K562 (cell line): Measurements from ENCODE around the gene VSIG4. TPM values are rescaled to one million over a fixed set of nuclear protein-coding genes. Genes with fewer than 3 reads are reported as not detected.

Experiments
- ATAC-seq: fragments of 200-7000 bp; cut with Tn5 transposase; 3 replicates; pipeline ENCODE4 v1.9.1; 2020; ENCODE audit warnings: moderate library complexity
- BruUV-seq: library from RNA; stranded (reverse); fragments of 400-500 nt; replicated peaks from 2 replicates; lab custom pipeline; 2021; lab: Mats Ljungman, UMichigan
- CTCF ChIA-PET: fragments of 300-600 bp; formaldehyde crosslinking; extraction: SDS; loops from one replicate; lab custom pipeline; 2021; ENCODE audit warnings: low intra/inter-chr PET ratio; lab: Yijun Ruan, JAX
- POLR2A ChIA-PET: fragments of 300-600, 350-650 bp; sonication (Branson Sonifier 250); formaldehyde crosslinking; extraction: SDS; loops from one replicate; lab custom pipeline; 2021; ENCODE audit warnings: antibody characterized with exemption, inconsistent platforms; lab: Yijun Ruan, JAX
- DNase-seq, 4 experiments: peaks; one replicate each; pipeline versions ENCODE4 v3.0.0 to v3.0.0-alpha.2; 2011 to 2018; ENCODE audit warnings: low spot score in 3 of 4, mixed read lengths in 3 of 4; ENCODE audit errors: extremely low read depth in 1 of 4
- FAIRE-seq: peaks from 2 replicates; lab custom pipeline; 2011; peaks lifted over from hg19 to GRCh38; lab: Jason Lieb, UNC
- H2AFZ ChIP-seq: 2 replicates; pipeline ENCODE4 v1.6.0; 2011; ENCODE audit warnings: low read depth, low read length, control low read depth, inconsistent platforms
- H3K27ac ChIP-seq: fragments of 200-600 bp; 3 replicates; pipeline ENCODE4 v1.8.0; 2011; ENCODE audit warnings: low read depth, mild to moderate bottlenecking, control low read depth, inconsistent platforms, low read length, moderate library complexity, mixed read lengths; ENCODE audit errors: extremely low read depth
- H3K27me3 ChIP-seq, 2 experiments: fragments of 300-600 bp in 1 of 2; 2 replicates in 1 of 2; 3 replicates in 1 of 2; pipeline versions ENCODE4 v1.6.0 to v1.8.0; 2011; ENCODE audit warnings: inconsistent platforms in 2 of 2, low read length in 2 of 2, mild to moderate bottlenecking in 1 of 2, mixed read lengths in 1 of 2, moderate library complexity in 1 of 2; ENCODE audit not compliant: control insufficient read depth in 2 of 2, insufficient read depth in 2 of 2
- H3K36me3 ChIP-seq: fragments of 300-600 bp; 3 replicates; pipeline ENCODE4 v1.8.0; 2011; ENCODE audit warnings: mild to moderate bottlenecking, low read length, inconsistent platforms; ENCODE audit not compliant: control insufficient read depth, insufficient read depth
- H3K4me1 ChIP-seq, 2 experiments: fragments of 200-600 bp in 1 of 2; replicated peaks in 1 of 2; 2 replicates in 1 of 2; 3 replicates in 1 of 2; pipeline versions ENCODE4 v1.5.1 to v1.8.0; 2011; ENCODE audit warnings: inconsistent platforms in 2 of 2, low read length in 2 of 2, mild to moderate bottlenecking in 1 of 2, mixed read lengths in 1 of 2, moderate library complexity in 1 of 2; ENCODE audit not compliant: control insufficient read depth in 2 of 2, insufficient read depth in 2 of 2
- H3K4me2 ChIP-seq: 2 replicates; pipeline ENCODE4 v1.6.1; 2011; ENCODE audit warnings: low read length, control low read depth, inconsistent platforms, mixed read lengths; ENCODE audit not compliant: insufficient read depth
- H3K4me3 ChIP-seq: fragments of 200-600 bp; sonication (generic), shearing (Covaris generic); 2 replicates; pipeline ENCODE4 v1.5.1; 2016; ENCODE audit warnings: control low read depth, inconsistent platforms
- H3K79me2 ChIP-seq: fragments of 200-600 bp; 3 replicates; pipeline ENCODE4 v1.8.0; 2011; ENCODE audit warnings: low read length, inconsistent platforms; ENCODE audit not compliant: control insufficient read depth, insufficient read depth
- H3K9ac ChIP-seq, 2 experiments: 2 replicates each; pipeline versions ENCODE4 v1.6.0 to v1.6.1; 2011; ENCODE audit warnings: low read depth in 2 of 2, low read length in 2 of 2, control low read depth in 1 of 2, inconsistent platforms in 1 of 2, mild to moderate bottlenecking in 1 of 2, mixed read lengths in 1 of 2; ENCODE audit not compliant: insufficient read depth in 1 of 2
- H3K9me1 ChIP-seq: one replicate; pipeline ENCODE4 v1.6.0; 2011; ENCODE audit warnings: inconsistent platforms, mild to moderate bottlenecking, low read length, moderate library complexity; ENCODE audit not compliant: control insufficient read depth, insufficient read depth
- H3K9me3 ChIP-seq: replicated peaks from 2 replicates; pipeline ENCODE4 v1.5.1; 2011; ENCODE audit warnings: low read depth, low read length, inconsistent platforms; ENCODE audit not compliant: control insufficient read depth, insufficient read depth
- H4K20me1 ChIP-seq: replicated peaks from 2 replicates; pipeline ENCODE4 v1.6.1; 2011; ENCODE audit warnings: low read length, inconsistent platforms, mixed read lengths; ENCODE audit not compliant: control insufficient read depth, insufficient read depth
- BACH1 ChIP-seq: fragments of 200-800 bp; sonication (Bioruptor generic); IDR thresholded peaks from 2 replicates; pipeline ENCODE4 v1.6.1; 2016; ENCODE audit warnings: missing genetic modification characterization, missing compliant biosample characterization
- CHD4 ChIP-seq: fragments of 200-600 bp; sonication (generic); IDR thresholded peaks from 3 replicates; pipeline ENCODE4 v1.6.1; 2012; ENCODE audit warnings: low read depth, mild to moderate bottlenecking, mixed read lengths, low read length, inconsistent platforms; ENCODE audit not compliant: insufficient read depth, insufficient replicate concordance, poor library complexity, severe bottlenecking
- EP400 ChIP-seq: fragments of 450-650 bp; IDR thresholded peaks from 2 replicates; pipeline ENCODE4 v1.6.1; 2017; ENCODE audit warnings: antibody characterized with exemption, mild to moderate bottlenecking, moderate library complexity
- RBM15 ChIP-seq: fragments of 200-400 bp; formaldehyde crosslinking; IDR thresholded peaks from 2 replicates; pipeline ENCODE4 v1.6.1; 2018; ENCODE audit warnings: mild to moderate bottlenecking, low read length, moderate library complexity; ENCODE audit not compliant: insufficient read depth
- SRSF9 ChIP-seq: fragments of 200-400 bp; formaldehyde crosslinking; IDR thresholded peaks from 2 replicates; pipeline ENCODE4 v1.6.1; 2017; ENCODE audit warnings: low read depth, low read length, borderline replicate concordance
- ZNF316 ChIP-seq: fragments of 450-650 bp; IDR thresholded peaks from 2 replicates; pipeline ENCODE4 v1.6.1; 2016
- ZNF740 ChIP-seq, 3 experiments: fragments of 200-800 bp in 1 of 3; sonication (Bioruptor generic) in 1 of 3; sonication (generic) in 1 of 3; formaldehyde crosslinking in 1 of 3; IDR thresholded peaks; 2 replicates each; pipeline versions ENCODE4 v1.6.1 to v1.8.0; 2016 to 2022; ENCODE audit warnings: mild to moderate bottlenecking in 2 of 3, missing compliant biosample characterization in 2 of 3, missing genetic modification characterization in 2 of 3, missing genetic modification reagents in 1 of 3
- WGBS: fragments of 100-300 bp; shearing (Covaris generic); methylation state at CpG from one replicate; pipeline ENCODE4 v1.1.6; 2016; ENCODE audit warnings: low coverage, mixed read lengths; ENCODE audit not compliant: insufficient coverage; ENCODE audit errors: missing lambda C conversion rate; 5-methylcytosine and 5-hydroxymethylcytosine counted together
- in situ Hi-C: fragments of 300-500 bp; cut with MboI; formaldehyde crosslinking; loops from 4 replicates; pipeline ENCODE4 v1.15.0; 2018; ENCODE audit warnings: inconsistent platforms, mixed read lengths
- intact Hi-C: fragments of 100-400 bp; cut with micrococcal nuclease; formaldehyde crosslinking; loops from 2 replicates; pipeline ENCODE4 v1.14.2; 2022
- polyA plus RNA-seq, 8 experiments: library from polyadenylated mRNA; depleted of rRNA in 4 of 8; stranded (reverse) in 5 of 8; unstranded in 3 of 8; fragments of >200 nt; fragmentation: Nextera tagmentation in 2 of 8; fragmentation: Illumina TruSeq in 1 of 8; extraction: Ambion mirVana in 2 of 8; extraction: Trizol in 1 of 8; gene quantifications; 2 replicates each; pipeline versions ENCODE4 v1.2.1 to v1.2.3, GENCODE V29; 2011 to 2014; ENCODE audit warnings: inconsistent platforms in 1 of 8, missing spikeins in 1 of 8
- total RNA-seq, 7 experiments: library from RNA; depleted of rRNA in 6 of 7; stranded (reverse); fragments of >200 nt in 6 of 7; fragmentation: Illumina TruSeq in 2 of 7; extraction: Trizol in 2 of 7; gene quantifications; 2 replicates each; pipeline versions ENCODE4 v1.2.1 to v1.2.3, GENCODE V29; 2011 to 2021; ENCODE audit warnings: low replicate concordance in 1 of 7
- TF ChIP-seq, protein P1 (sequence below): sonication (generic); formaldehyde crosslinking; IDR thresholded peaks from 2 replicates; pipeline ENCODE4 v1.4.0; 2020; ENCODE audit warnings: mild to moderate bottlenecking, missing genetic modification reagents
- TF ChIP-seq, protein P2 (sequence below): fragments of 250-450 bp; sonication (Bioruptor Pico); IDR thresholded peaks from 2 replicates; pipeline ENCODE4 v1.5.0; 2020; ENCODE audit warnings: mild to moderate bottlenecking

VSIG4 gene
- total and polyA plus RNA-seq, 9 of the 15 experiments (the other 6 are each of a cell fraction or from before 2014, with no cell fraction given) = 0.22 to 1.6 (median 0.46) TPM; not detected in 1

DNA sequence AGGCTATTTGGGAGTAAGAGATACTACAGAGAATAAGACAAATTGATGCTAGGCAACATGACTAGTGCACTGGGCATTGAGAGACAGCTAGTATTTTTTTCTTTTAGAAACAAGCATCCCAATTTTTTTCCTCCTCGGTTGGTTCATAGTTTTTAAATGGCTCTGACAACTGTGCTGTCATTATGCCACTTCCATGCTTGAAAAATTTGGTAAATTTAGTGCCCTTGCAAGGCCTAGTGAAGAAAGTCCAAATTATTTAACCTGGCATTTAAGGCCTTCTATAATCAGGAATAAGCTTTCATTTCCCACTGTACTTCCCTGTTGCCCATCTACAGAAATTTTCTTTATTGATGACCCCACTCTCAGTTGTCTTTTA lies 15.8 kb downstream of the VSIG4 start (continued):
- TF ChIP-seq RBM15 (no peak), SRSF9 (no peak)

DNA sequence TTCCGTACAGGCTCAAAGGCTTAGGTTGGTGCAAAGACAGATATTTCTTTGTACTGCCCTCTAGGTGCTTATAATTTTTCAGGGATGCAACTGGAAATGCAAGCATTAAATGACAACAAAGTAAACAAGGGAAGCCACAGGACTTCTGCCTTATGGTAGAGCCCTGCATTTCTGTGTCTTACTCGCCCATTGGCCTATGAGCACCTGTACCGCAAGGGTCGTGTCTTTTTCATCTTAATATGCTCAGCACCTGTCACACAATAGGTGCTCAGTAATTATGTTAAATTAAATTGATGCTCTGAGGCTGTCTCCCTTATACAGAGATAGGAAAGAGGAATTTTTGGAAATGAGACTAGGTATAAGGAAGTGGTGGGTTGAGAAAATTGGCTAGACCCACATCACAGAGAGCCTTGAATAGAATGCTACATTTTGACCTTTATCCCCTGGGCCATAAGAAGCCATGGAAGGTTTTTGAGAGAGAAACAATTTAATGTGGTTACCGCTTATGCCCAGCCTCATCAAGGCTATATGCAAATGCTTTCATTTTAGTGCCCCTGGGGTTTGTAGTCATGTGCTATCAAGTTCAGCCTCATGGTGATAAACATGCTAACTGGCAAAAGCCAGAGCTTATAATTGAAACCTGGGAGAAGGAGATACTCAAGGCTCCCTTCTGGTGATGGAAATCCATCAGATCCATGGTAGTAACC lies 16.3 kb downstream of the VSIG4 start:
- Histone ChIP-seq H3K9me1 (no peaks in the 10 kb centered on the region), H3K4me3 (no peak overlapping the region), H4K20me1 (no peaks in the 10 kb centered on the region), H3K4me1 (peaks cover 10 to 50% of the 10 kb centered on the region in 2 experiments), H3K9ac (no peak overlapping the region), H3K79me2 (peaks cover 25% of the 10 kb centered on the region), H3K27me3 (no peaks in the 10 kb centered on the region), H3K36me3 (peaks cover 25% of the 10 kb centered on the region), H3K9me3 (no peaks in the 10 kb centered on the region), H3K4me2 (no peak overlapping the region), H2AFZ (no peak overlapping the region), H3K27ac (no peak overlapping the region; the same call in 2 of the 3 replicates)
- no peak for DNase-seq
- no peak for ATAC-seq
- no TSS peak for BruUV-seq
- CTCF ChIA-PET = no interaction called here
- no peak for FAIRE-seq
- in situ Hi-C loops = no loop called here
- intact Hi-C loops = loop anchor here (1.0 to 10.0 kb wide), 6 partner anchors 37 to 701 kb away; no protein-coding TSS in a partner anchor
- POLR2A ChIA-PET = interaction anchor here (0.6 kb wide), 2 partner anchors 52 to 67 kb away, joined by 3 to 4 read pairs; no protein-coding TSS in a partner anchor
- WGBS = 85% methylated on average over 4 of the region's 5 CpGs
- TF ChIP-seq BACH1 (tag) (0 out of 2 replicates have a peak, but pooled peaks have one; percentile 38), ZNF316 (peak; percentile 34; the same call in 1 of the 2 replicates), ZNF740 (CRISPR knock-in tag; IDR thresholded peaks at IDR 0.05) (no peak), ZNF740 (tag; IDR thresholded peaks at IDR 0.05) (no peak), CHD4 (no peak), EP400 (no peak)
- TF ChIP-seq, protein P1, sequence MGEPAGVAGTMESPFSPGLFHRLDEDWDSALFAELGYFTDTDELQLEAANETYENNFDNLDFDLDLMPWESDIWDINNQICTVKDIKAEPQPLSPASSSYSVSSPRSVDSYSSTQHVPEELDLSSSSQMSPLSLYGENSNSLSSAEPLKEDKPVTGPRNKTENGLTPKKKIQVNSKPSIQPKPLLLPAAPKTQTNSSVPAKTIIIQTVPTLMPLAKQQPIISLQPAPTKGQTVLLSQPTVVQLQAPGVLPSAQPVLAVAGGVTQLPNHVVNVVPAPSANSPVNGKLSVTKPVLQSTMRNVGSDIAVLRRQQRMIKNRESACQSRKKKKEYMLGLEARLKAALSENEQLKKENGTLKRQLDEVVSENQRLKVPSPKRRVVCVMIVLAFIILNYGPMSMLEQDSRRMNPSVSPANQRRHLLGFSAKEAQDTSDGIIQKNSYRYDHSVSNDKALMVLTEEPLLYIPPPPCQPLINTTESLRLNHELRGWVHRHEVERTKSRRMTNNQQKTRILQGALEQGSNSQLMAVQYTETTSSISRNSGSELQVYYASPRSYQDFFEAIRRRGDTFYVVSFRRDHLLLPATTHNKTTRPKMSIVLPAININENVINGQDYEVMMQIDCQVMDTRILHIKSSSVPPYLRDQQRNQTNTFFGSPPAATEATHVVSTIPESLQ (CRISPR knock-in tag) = 0 out of 2 replicates have a peak, but pooled peaks have one; percentile 38
- TF ChIP-seq, protein P2, sequence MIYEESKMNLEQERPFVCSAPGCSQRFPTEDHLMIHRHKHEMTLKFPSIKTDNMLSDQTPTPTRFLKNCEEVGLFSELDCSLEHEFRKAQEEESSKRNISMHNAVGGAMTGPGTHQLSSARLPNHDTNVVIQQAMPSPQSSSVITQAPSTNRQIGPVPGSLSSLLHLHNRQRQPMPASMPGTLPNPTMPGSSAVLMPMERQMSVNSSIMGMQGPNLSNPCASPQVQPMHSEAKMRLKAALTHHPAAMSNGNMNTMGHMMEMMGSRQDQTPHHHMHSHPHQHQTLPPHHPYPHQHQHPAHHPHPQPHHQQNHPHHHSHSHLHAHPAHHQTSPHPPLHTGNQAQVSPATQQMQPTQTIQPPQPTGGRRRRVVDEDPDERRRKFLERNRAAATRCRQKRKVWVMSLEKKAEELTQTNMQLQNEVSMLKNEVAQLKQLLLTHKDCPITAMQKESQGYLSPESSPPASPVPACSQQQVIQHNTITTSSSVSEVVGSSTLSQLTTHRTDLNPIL (CRISPR knock-in tag) = 0 out of 2 replicates have a peak, but pooled peaks have one; percentile 13
